A549 (cell line): ENCODE measurements around the gene IL17B. TPM values are rescaled to one million over a fixed set of nuclear protein-coding genes. Genes with fewer than 3 reads are reported as not detected.

Experiments used
- ATAC-seq, 2 experiments: fragments of 200-7000 bp in 1 of 2; fragments of >200 bp in 1 of 2; cut with Nextera tagmentation in 1 of 2; cut with Tn5 transposase in 1 of 2; 3 replicates each; pipeline versions ENCODE4 v1.8.0 to v1.9.1; 2018 to 2020; ENCODE audit warnings: mild to moderate bottlenecking in 1 of 2, moderate library complexity in 1 of 2
- CTCF ChIA-PET: fragments of 300-600 bp; sonication (Branson Sonifier 250); formaldehyde crosslinking; extraction: SDS; loops from one replicate; lab custom pipeline; 2021; ENCODE audit warnings: antibody characterized with exemption, inconsistent platforms; lab: Yijun Ruan, JAX
- POLR2A ChIA-PET: fragments of 350-600 bp; formaldehyde crosslinking; extraction: SDS; loops from one replicate; lab custom pipeline; 2021; ENCODE audit warnings: antibody characterized with exemption, inconsistent platforms; lab: Yijun Ruan, JAX
- DNase-seq, 2 experiments: peaks; one replicate each; pipeline versions ENCODE4 v3.0.0 to v3.0.0-alpha.2; 2011 to 2016; ENCODE audit warnings: low read depth in 1 of 2, low spot score in 1 of 2
- FAIRE-seq: peaks from 2 replicates; lab custom pipeline; 2011; peaks lifted over from hg19 to GRCh38; lab: Jason Lieb, UNC
- H3K27ac ChIP-seq, 2 experiments: fragments of >200 bp; sonication (Bioruptor Twin); formaldehyde crosslinking; 3 replicates each; pipeline ENCODE4 v1.5.1; 2016 to 2017
- H3K4me1 ChIP-seq: fragments of >200 bp; sonication (Bioruptor Twin); formaldehyde crosslinking; 3 replicates; pipeline ENCODE4 v1.6.1; 2016
- H3K4me2 ChIP-seq: fragments of >200 bp; sonication (Bioruptor Twin); formaldehyde crosslinking; 3 replicates; pipeline ENCODE4 v1.6.1; 2016
- H3K4me3 ChIP-seq: fragments of >200 bp; sonication (Bioruptor Twin); formaldehyde crosslinking; 3 replicates; pipeline ENCODE4 v1.5.1; 2016
- H3K9me3 ChIP-seq: fragments of >200 bp; sonication (Bioruptor Twin); formaldehyde crosslinking; 3 replicates; pipeline ENCODE4 v1.6.1; 2016
- BHLHE40 ChIP-seq: IDR thresholded peaks from 2 replicates; pipeline ENCODE4 v1.6.1; 2012; ENCODE audit warnings: low read depth, low read length, inconsistent platforms
- CBX8 ChIP-seq: fragments of 200-600 bp; sonication (generic); IDR thresholded peaks from 2 replicates; pipeline ENCODE4 v1.6.1; 2016
- CEBPB ChIP-seq, 2 experiments: fragments of >200 bp in 1 of 2; sonication (Bioruptor Twin) in 1 of 2; formaldehyde crosslinking in 1 of 2; IDR thresholded peaks; 2 replicates each; pipeline ENCODE4 v1.6.1; 2012 to 2016
- CTCF ChIP-seq: fragments of >200 bp; sonication (Bioruptor Twin); formaldehyde crosslinking; IDR thresholded peaks from 3 replicates; pipeline ENCODE4 v1.5.1; 2016
- EHF ChIP-seq: fragments of 250-450 bp; sonication (Bioruptor Pico); IDR thresholded peaks from 2 replicates; pipeline ENCODE4 v1.5.0; 2020; ENCODE audit warnings: mild to moderate bottlenecking
- EHMT2 ChIP-seq: fragments of 200-600 bp; sonication (generic); IDR thresholded peaks from 2 replicates; pipeline ENCODE4 v1.6.1; 2016; ENCODE audit warnings: antibody characterized with exemption, low read depth, mild to moderate bottlenecking, moderate library complexity
- FOSL2 ChIP-seq, 2 experiments: fragments of 450-650 bp in 1 of 2; fragments of >200 bp in 1 of 2; sonication (Bioruptor Twin) in 1 of 2; formaldehyde crosslinking; IDR thresholded peaks; 2 replicates each; pipeline versions ENCODE4 v1.5.0 to v1.6.1; 2016 to 2020; ENCODE audit warnings: mild to moderate bottlenecking in 1 of 2, moderate library complexity in 1 of 2
- HEYL ChIP-seq: fragments of 250-450 bp; sonication (Bioruptor Pico); IDR thresholded peaks from 2 replicates; pipeline ENCODE4 v1.8.0; 2021; ENCODE audit warnings: mild to moderate bottlenecking, moderate library complexity
- HMGXB4 ChIP-seq: fragments of 250-450 bp; sonication (Bioruptor Pico); IDR thresholded peaks from 2 replicates; pipeline ENCODE4 v1.5.0; 2021; ENCODE audit warnings: mild to moderate bottlenecking, moderate library complexity, borderline replicate concordance
- KDM1A ChIP-seq: fragments of 200-600 bp; sonication (generic); IDR thresholded peaks from 2 replicates; pipeline ENCODE4 v1.6.1; 2016; ENCODE audit warnings: low read depth, mild to moderate bottlenecking
- MAFK ChIP-seq: fragments of 450-650 bp; IDR thresholded peaks from 2 replicates; pipeline ENCODE4 v1.6.1; 2014; ENCODE audit not compliant: partially characterized antibody
- MAX ChIP-seq: IDR thresholded peaks from 2 replicates; pipeline ENCODE4 v1.6.1; 2012
- NPAS2 ChIP-seq: fragments of 250-450 bp; sonication (Bioruptor Pico); IDR thresholded peaks from 2 replicates; pipeline ENCODE4 v1.8.0; 2022; ENCODE audit warnings: mild to moderate bottlenecking, moderate library complexity, borderline replicate concordance
- POLR2A ChIP-seq: IDR thresholded peaks from 2 replicates; pipeline ENCODE4 v1.6.1; 2012; ENCODE audit warnings: mild to moderate bottlenecking, low read length
- RNF2 ChIP-seq: fragments of 200-600 bp; sonication (generic); IDR thresholded peaks from 2 replicates; pipeline ENCODE4 v1.6.1; 2016; ENCODE audit warnings: low read depth, mild to moderate bottlenecking, antibody characterized with exemption, moderate library complexity, borderline replicate concordance
- WGBS: methylation state at CpG from one replicate; pipeline ENCODE4 v1.1.6; 2017; ENCODE audit errors: missing lambda C conversion rate; 5-methylcytosine and 5-hydroxymethylcytosine counted together
- polyA plus RNA-seq, 4 experiments: library from polyadenylated mRNA; depleted of rRNA in 3 of 4; stranded (reverse); fragments of >200 nt; fragmentation: RNase III in 1 of 4; extraction: RNeasy Plus Mini Kit Qiagen cat#74134 plus additional on column Dnase treatment in 1 of 4; gene quantifications; 2 replicates in 3 of 4; 3 replicates in 1 of 4; pipeline ENCODE4 v1.2.3, GENCODE V29; 2011 to 2017
- TF ChIP-seq, protein P1 (sequence below): IDR thresholded peaks from 2 replicates; pipeline ENCODE4 v1.6.1; 2012; ENCODE audit warnings: low read depth, borderline replicate concordance
- TF ChIP-seq, protein P2 (sequence below): fragments of 250-450 bp; sonication (Bioruptor Pico); IDR thresholded peaks from 2 replicates; pipeline ENCODE4 v1.5.0; 2020; ENCODE audit warnings: low read depth, mild to moderate bottlenecking, moderate library complexity

Gene IL17B
- polyA plus RNA-seq, 2 of the 4 experiments (the other 2 are of a cell fraction) = 0.23 TPM; not detected in 1

- TF ChIP-seq FOSL2 (IDR thresholded peaks at IDR 0.05) (no peak), FOSL2 (CRISPR knock-in tag; IDR thresholded peaks at IDR 0.05) (no peak), POLR2A (no peak), BHLHE40 (no peak), MAX (no peak), HMGXB4 (CRISPR knock-in tag) (no peak), RNF2 (no peak)
- TF ChIP-seq, all 56 proteins: peak for 0
These were observed 26.9 kb downstream of the IL17B start (continued) for GRCh38 chr5:149352169-149352568.

GRCh38 chr5:149349382-149349781 is 29.7 kb downstream of the IL17B start:
- no peak overlapping the region for H3K27ac ChIP-seq
- TF ChIP-seq POLR2A = no peak
- TF ChIP-seq MAFK = peak; percentile 77
- peaks cover 11% of the 10 kb centered on the region; the same call in 2 of the 3 replicates for H3K4me1 ChIP-seq
- CTCF ChIA-PET = interaction anchor here (0.8 to 15.1 kb wide), 7 partner anchors 9 to 36 kb away, joined by 3 to 158 read pairs (median 4); partner anchors contain the start of gene PCYOX1L
- H3K4me2 ChIP-seq = no peak overlapping the region
- no peaks in the 10 kb centered on the region for H3K9me3 ChIP-seq
- FAIRE-seq = no peak
- no peak overlapping the region for H3K4me3 ChIP-seq
- 97% methylated on average over 4 of the region's 4 CpGs for WGBS
- POLR2A ChIA-PET = no interaction called here
- DNase-seq = no peak
- ATAC-seq = no peak

GRCh38 chr5:149348518-149348917 is 30.6 kb downstream of the IL17B start:
- POLR2A ChIA-PET = no interaction called here
- CTCF ChIA-PET = interaction anchor here (1.2 to 15.1 kb wide), 5 partner anchors 11 to 37 kb away, joined by 3 to 158 read pairs (median 3); no protein-coding TSS in a partner anchor
- Histone ChIP-seq H3K4me1 (peaks cover 16% of the 10 kb centered on the region; the same call in 2 of the 3 replicates), H3K27ac (no peak overlapping the region), H3K4me3 (no peak overlapping the region), H3K9me3 (no peaks in the 10 kb centered on the region), H3K4me2 (no peak overlapping the region)
- ATAC-seq (no peak), FAIRE-seq (no peak), DNase-seq (no peak)
- TF ChIP-seq, protein P1, sequence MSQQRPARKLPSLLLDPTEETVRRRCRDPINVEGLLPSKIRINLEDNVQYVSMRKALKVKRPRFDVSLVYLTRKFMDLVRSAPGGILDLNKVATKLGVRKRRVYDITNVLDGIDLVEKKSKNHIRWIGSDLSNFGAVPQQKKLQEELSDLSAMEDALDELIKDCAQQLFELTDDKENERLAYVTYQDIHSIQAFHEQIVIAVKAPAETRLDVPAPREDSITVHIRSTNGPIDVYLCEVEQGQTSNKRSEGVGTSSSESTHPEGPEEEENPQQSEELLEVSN = no peak
- TF ChIP-seq, protein P2, sequence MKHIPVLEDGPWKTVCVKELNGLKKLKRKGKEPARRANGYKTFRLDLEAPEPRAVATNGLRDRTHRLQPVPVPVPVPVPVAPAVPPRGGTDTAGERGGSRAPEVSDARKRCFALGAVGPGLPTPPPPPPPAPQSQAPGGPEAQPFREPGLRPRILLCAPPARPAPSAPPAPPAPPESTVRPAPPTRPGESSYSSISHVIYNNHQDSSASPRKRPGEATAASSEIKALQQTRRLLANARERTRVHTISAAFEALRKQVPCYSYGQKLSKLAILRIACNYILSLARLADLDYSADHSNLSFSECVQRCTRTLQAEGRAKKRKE = no peak
- TF ChIP-seq EHF (no peak), NPAS2 (CRISPR knock-in tag) (no peak), CBX8 (no peak), CTCF (no peak), EHMT2 (no peak)
- 79% methylated on average over 1 of the region's 1 CpG for WGBS

DNA sequence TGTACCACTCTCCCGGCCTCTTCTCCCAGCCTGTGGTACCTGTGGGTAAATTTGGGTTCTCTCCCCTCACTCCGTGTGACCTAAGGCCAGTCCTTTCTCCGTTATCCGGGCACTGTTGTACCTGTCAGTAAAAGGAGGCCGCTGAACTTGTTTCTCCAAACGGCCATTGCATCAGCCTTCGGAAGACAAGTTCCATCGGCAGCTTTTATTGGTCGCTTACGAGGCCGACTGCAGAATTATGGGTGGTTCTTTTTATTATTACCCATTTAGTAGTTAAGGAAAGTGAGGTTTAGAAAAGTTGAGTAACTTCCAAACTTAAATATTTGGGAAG is 33.2 kb downstream of the IL17B start:
- peak in 1 of 2 experiments; percentile 3; a peak in 1 of 4 replicates for TF ChIP-seq CEBPB (IDR thresholded peaks at IDR 0.05)
- 0 out of 2 replicates have a peak, but pooled peaks have one; percentile 2 for TF ChIP-seq KDM1A
- no peak for TF ChIP-seq HEYL (CRISPR knock-in tag)
- DNase-seq (peak in 1 of 2 experiments; percentile 23), ATAC-seq (peak; percentile 17 to 22), FAIRE-seq (no peak)
- H3K4me1 ChIP-seq = peaks cover 23% of the 10 kb centered on the region
- CTCF ChIA-PET = interaction anchor here (0.9 to 12.7 kb wide), 12 partner anchors 11 to 614 kb away, joined by 3 to 93 read pairs (median 4); partner anchors contain the start of genes CSNK1A1 and PCYOX1L
- H3K4me3 ChIP-seq = peak overlapping the region; percentile 94
- peak overlapping the region; percentile 83 for H3K4me2 ChIP-seq
- POLR2A ChIA-PET = interaction anchor here (1.3 to 2.5 kb wide), 4 partner anchors 11 to 93 kb away, joined by 3 to 34 read pairs (median 4); partner anchors contain the start of gene PCYOX1L
- WGBS = 2% methylated on average over 11 of the region's 11 CpGs
- peak overlapping the region; percentile 89 to 93 for H3K27ac ChIP-seq
- H3K9me3 ChIP-seq = no peaks in the 10 kb centered on the region
